Measurements from ENCODE around the gene SLN. TPM values are rescaled to one million over a fixed set of nuclear protein-coding genes. Genes with fewer than 3 reads are reported as not detected.

The SLN gene
- total RNA-seq, 1 experiment from 2014 or later: not detected

DNA sequence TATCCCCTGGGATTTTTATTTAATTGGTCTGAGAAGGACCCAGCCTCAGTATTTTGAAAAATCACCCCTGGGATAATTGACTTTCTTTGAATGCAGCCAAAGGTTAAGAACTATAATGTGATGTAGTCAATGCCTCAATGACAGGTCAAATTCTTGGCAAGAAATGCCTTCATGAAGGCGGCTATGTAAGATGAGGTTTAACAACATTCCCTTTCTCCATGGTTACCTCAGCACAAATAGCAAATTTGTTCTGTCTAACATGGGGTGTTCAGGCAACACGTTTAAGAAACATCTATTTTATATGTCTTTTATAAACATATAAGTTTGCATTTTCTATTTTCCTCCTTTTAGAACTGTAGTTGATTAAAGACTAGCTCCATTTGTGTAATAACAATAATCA lies 5.3 kb downstream of the SLN start:
- H2AK5ac ChIP-seq (ENCODE audit: insufficient read length, low read length): no peak overlapping the region
- no peak overlapping the region for H3K14ac ChIP-seq (ENCODE audit: insufficient read depth, low read length)
- no peaks in the 10 kb centered on the region; a peak in 2 of 7 replicates for H3K36me3 Mint-ChIP-seq (ENCODE audit: insufficient read depth in 1 of 3, low read depth in 3 of 3)
- H3K9me3 Mint-ChIP-seq: peaks cover 0 to 4% of the 10 kb centered on the region in 2 experiments; a peak in 2 of 5 replicates
- no peak overlapping the region for H3K4me2 ChIP-seq (ENCODE audit: insufficient read depth, insufficient read length, low read length)
- H2BK15ac ChIP-seq (ENCODE audit: low read depth, low read length): no peak overlapping the region
- no peak overlapping the region for H2BK12ac ChIP-seq (ENCODE audit: insufficient read length, low read depth, low read length)
- TF ChIP-seq, protein P1, sequence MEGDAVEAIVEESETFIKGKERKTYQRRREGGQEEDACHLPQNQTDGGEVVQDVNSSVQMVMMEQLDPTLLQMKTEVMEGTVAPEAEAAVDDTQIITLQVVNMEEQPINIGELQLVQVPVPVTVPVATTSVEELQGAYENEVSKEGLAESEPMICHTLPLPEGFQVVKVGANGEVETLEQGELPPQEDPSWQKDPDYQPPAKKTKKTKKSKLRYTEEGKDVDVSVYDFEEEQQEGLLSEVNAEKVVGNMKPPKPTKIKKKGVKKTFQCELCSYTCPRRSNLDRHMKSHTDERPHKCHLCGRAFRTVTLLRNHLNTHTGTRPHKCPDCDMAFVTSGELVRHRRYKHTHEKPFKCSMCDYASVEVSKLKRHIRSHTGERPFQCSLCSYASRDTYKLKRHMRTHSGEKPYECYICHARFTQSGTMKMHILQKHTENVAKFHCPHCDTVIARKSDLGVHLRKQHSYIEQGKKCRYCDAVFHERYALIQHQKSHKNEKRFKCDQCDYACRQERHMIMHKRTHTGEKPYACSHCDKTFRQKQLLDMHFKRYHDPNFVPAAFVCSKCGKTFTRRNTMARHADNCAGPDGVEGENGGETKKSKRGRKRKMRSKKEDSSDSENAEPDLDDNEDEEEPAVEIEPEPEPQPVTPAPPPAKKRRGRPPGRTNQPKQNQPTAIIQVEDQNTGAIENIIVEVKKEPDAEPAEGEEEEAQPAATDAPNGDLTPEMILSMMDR (conservative IDR thresholded peaks at IDR 0.05): no peak
- peaks cover 10% of the 10 kb centered on the region for H3K27me3 Mint-ChIP-seq (ENCODE audit: low read depth)
- H3K56ac ChIP-seq (ENCODE audit: insufficient read length, low read depth, low read length): no peak overlapping the region
- no peak overlapping the region for H3K4ac ChIP-seq (ENCODE audit: low read depth, low read length)
- no peaks in the 10 kb centered on the region for H3K79me1 ChIP-seq (ENCODE audit: insufficient read depth, low read depth, low read length, poor library complexity, severe bottlenecking)
- H3K79me2 ChIP-seq (ENCODE audit: insufficient read depth, low read length): no peaks in the 10 kb centered on the region
- no peak overlapping the region for H3K18ac ChIP-seq (ENCODE audit: insufficient read length, low read depth, low read length)
- no peak overlapping the region for H4K8ac ChIP-seq (replicated peaks; ENCODE audit: insufficient read length, low read depth, low read length)
- H2AFZ ChIP-seq (ENCODE audit: low read length): no peak overlapping the region
- H3K4me1 Mint-ChIP-seq: peaks cover 21 to 23% of the 10 kb centered on the region in 2 experiments
- DNase-seq: no peak
- H4K91ac ChIP-seq (ENCODE audit: insufficient read length, low read depth, low read length): no peak overlapping the region
- H3K23ac ChIP-seq (ENCODE audit: insufficient read length, low read depth, low read length): no peak overlapping the region
- H3K9ac ChIP-seq (ENCODE audit: extremely low read depth, insufficient read length, low read length): no peak overlapping the region
- no peaks in the 10 kb centered on the region for H3K9me3 ChIP-seq (ENCODE audit: control insufficient read depth, low read depth, low read length)
- no peak overlapping the region for H3K4me3 Mint-ChIP-seq
- H2BK5ac ChIP-seq (ENCODE audit: insufficient read length, low read length): no peak overlapping the region
- H3K27ac Mint-ChIP-seq: no peak overlapping the region
- H4K5ac ChIP-seq (ENCODE audit: insufficient read length, low read depth, low read length): no peak overlapping the region
- WGBS (ENCODE audit: extremely low coverage, insufficient read length, low lambda C conversion rate): no CpG with 5 or more reads among the region's 2 CpGs
- H3T11ph ChIP-seq (ENCODE audit: low read length): no peak overlapping the region
- peaks cover 10% of the 10 kb centered on the region; the same call in 1 of the 2 replicates for H3K4me1 ChIP-seq (ENCODE audit: insufficient read depth, low read length)
- H2BK120ac ChIP-seq (ENCODE audit: low read depth, low read length, poor library complexity, severe bottlenecking): no peak overlapping the region
- no peak overlapping the region for H2BK20ac ChIP-seq (ENCODE audit: low read depth, low read length, poor library complexity, severe bottlenecking)
- H3K27me3 ChIP-seq (ENCODE audit: insufficient read depth, low read length): no peaks in the 10 kb centered on the region
- H4K20me1 ChIP-seq (ENCODE audit: control insufficient read depth, insufficient read depth, insufficient read length): no peaks in the 10 kb centered on the region
- no peaks in the 10 kb centered on the region for H3K23me2 ChIP-seq (ENCODE audit: insufficient read length, low read depth, low read length, poor library complexity, severe bottlenecking)
- H3K27ac ChIP-seq (ENCODE audit: insufficient read length, low read depth, low read length): no peak overlapping the region
